PC-9 (cell line): Measurements from ENCODE around the gene PEX14. TPM values are rescaled to one million over a fixed set of nuclear protein-coding genes. Genes with fewer than 3 reads are reported as not detected.

Experiments used
- BruUV-seq: library from RNA; stranded (reverse); fragments of 400-500 nt; replicated peaks from 2 replicates; lab custom pipeline; 2021; lab: Mats Ljungman, UMichigan
- CTCF ChIA-PET: fragments of 300-600 bp; sonication (Branson Sonifier 250); formaldehyde crosslinking; loops from one replicate; lab custom pipeline; 2022; ENCODE audit warnings: antibody characterized with exemption; lab: Charles Lee
- POLR2A ChIA-PET: fragments of 300-600 bp; sonication (Branson Sonifier 250); formaldehyde crosslinking; loops from one replicate; lab custom pipeline; 2022; ENCODE audit warnings: antibody characterized with exemption; ENCODE audit not compliant: unreplicated experiment; lab: Charles Lee
- DNase-seq, 2 experiments: peaks; one replicate each; pipeline versions ENCODE4 v3.0.0 to v3.0.0-alpha.2; 2015 to 2022; ENCODE audit warnings: mixed read lengths in 1 of 2
- H2AFZ ChIP-seq: fragments of 200-600 bp; sonication (generic); 2 replicates; pipeline ENCODE4 v1.8.1; 2017; ENCODE audit warnings: antibody characterized with exemption
- H3F3A ChIP-seq: fragments of 200-600 bp; sonication (generic); 2 replicates; pipeline ENCODE4 v1.8.1; 2017; ENCODE audit warnings: antibody characterized with exemption, mild to moderate bottlenecking, low read depth; ENCODE audit not compliant: insufficient read depth
- H3K27ac ChIP-seq: fragments of 200-600 bp; sonication (generic); 2 replicates; pipeline ENCODE4 v1.6.1; 2016; ENCODE audit warnings: mixed run types
- H3K27me3 ChIP-seq: fragments of 200-600 bp; sonication (generic); 2 replicates; pipeline ENCODE4 v1.6.1; 2016; ENCODE audit warnings: low read depth, mixed run types; ENCODE audit not compliant: insufficient read depth
- H3K36me3 ChIP-seq: fragments of 200-600 bp; sonication (generic); 2 replicates; pipeline ENCODE4 v1.6.1; 2016; ENCODE audit warnings: low read depth, mixed run types
- H3K4me1 ChIP-seq: fragments of 200-600 bp; sonication (generic); replicated peaks from 2 replicates; pipeline ENCODE4 v1.6.1; 2016; ENCODE audit warnings: mixed run types; ENCODE audit not compliant: insufficient read depth
- H3K4me2 ChIP-seq: fragments of 200-600 bp; sonication (generic); 2 replicates; pipeline ENCODE4 v1.6.1; 2017; ENCODE audit warnings: mixed run types
- H3K4me3 ChIP-seq: fragments of 200-600 bp; sonication (generic); 2 replicates; pipeline ENCODE4 v1.6.1; 2016; ENCODE audit warnings: mixed run types
- H3K79me2 ChIP-seq: fragments of 200-600 bp; sonication (generic); 2 replicates; pipeline ENCODE4 v1.6.1; 2017; ENCODE audit warnings: low read depth, mixed run types
- H3K9me2 ChIP-seq: fragments of 200-600 bp; sonication (generic); 2 replicates; pipeline ENCODE4 v1.8.1; 2017; ENCODE audit warnings: mild to moderate bottlenecking; ENCODE audit not compliant: insufficient read depth
- H3K9me3 ChIP-seq: fragments of 200-600 bp; sonication (generic); 2 replicates; pipeline ENCODE4 v1.8.1; 2016; ENCODE audit warnings: low read depth; ENCODE audit not compliant: insufficient read depth
- H4K20me1 ChIP-seq: fragments of 200-600 bp; sonication (generic); 2 replicates; pipeline ENCODE4 v1.8.1; 2017; ENCODE audit not compliant: insufficient read depth
- EZH2 ChIP-seq: fragments of 200-600 bp; sonication (generic); IDR thresholded peaks from 2 replicates; pipeline ENCODE4 v1.8.0; 2017; ENCODE audit warnings: antibody characterized with exemption, low read depth
- intact Hi-C: fragments of 100-400 bp; cut with micrococcal nuclease; formaldehyde crosslinking; loops from one replicate; pipeline ENCODE4 v1.10.0; 2022; ENCODE audit not compliant: unreplicated experiment
- total RNA-seq: library from RNA; stranded (reverse); gene quantifications from 2 replicates; pipeline ENCODE4 v1.2.3, GENCODE V29; 2021
- TF ChIP-seq, protein P1 (sequence below): fragments of 200-600 bp; sonication (generic); conservative IDR thresholded peaks from 2 replicates; pipeline ENCODE4 v1.6.1; 2017; ENCODE audit warnings: mixed run types, antibody characterized with exemption, mild to moderate bottlenecking, moderate library complexity

PEX14 gene
- total RNA-seq, 1 experiment from 2014 or later: 28.3 TPM

DNA sequence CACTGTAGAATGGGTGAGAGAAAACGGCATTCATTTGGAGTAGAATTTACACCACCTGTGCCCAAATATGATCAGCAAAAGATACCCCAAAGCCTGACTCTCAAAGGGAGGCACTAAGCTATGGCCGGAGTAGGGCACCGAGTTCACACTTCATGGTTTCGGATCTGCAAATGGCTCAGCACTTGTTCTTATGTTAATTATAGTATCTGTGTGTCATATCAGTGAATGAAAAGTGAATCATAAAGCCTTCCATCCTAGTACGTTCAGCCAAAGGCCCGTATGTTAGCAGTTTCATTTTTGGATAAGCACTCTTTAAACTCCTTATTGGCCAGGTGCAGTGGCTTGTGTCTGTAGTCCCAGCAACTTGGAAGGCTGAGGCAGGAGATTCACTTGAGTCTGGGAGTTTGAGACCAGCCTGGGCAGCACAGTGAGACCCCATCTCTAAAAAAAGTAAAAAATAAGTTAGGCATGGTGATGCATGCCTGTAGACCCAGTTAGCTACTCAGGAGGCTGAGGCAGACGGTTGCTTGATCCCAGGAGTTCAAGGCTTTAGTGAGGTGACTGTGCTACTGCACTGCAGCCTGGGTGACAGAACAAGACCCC is 29.9 kb upstream of the PEX14 start:
- H3K36me3 ChIP-seq: no peaks in the 10 kb centered on the region
- no peaks in the 10 kb centered on the region for H4K20me1 ChIP-seq
- H3K79me2 ChIP-seq: no peaks in the 10 kb centered on the region
- H3K9me2 ChIP-seq: no peaks in the 10 kb centered on the region
- H3K4me1 ChIP-seq: no peaks in the 10 kb centered on the region
- no peaks in the 10 kb centered on the region for H3F3A ChIP-seq
- no peak overlapping the region for H2AFZ ChIP-seq
- CTCF ChIA-PET: interaction anchor here (0.6 kb wide), 1 partner anchor 21 kb away, joined by 9 read pairs; no protein-coding TSS in a partner anchor
- TF ChIP-seq, protein P1, sequence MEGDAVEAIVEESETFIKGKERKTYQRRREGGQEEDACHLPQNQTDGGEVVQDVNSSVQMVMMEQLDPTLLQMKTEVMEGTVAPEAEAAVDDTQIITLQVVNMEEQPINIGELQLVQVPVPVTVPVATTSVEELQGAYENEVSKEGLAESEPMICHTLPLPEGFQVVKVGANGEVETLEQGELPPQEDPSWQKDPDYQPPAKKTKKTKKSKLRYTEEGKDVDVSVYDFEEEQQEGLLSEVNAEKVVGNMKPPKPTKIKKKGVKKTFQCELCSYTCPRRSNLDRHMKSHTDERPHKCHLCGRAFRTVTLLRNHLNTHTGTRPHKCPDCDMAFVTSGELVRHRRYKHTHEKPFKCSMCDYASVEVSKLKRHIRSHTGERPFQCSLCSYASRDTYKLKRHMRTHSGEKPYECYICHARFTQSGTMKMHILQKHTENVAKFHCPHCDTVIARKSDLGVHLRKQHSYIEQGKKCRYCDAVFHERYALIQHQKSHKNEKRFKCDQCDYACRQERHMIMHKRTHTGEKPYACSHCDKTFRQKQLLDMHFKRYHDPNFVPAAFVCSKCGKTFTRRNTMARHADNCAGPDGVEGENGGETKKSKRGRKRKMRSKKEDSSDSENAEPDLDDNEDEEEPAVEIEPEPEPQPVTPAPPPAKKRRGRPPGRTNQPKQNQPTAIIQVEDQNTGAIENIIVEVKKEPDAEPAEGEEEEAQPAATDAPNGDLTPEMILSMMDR: no peak
- no peak for DNase-seq
- no peak overlapping the region for H3K27ac ChIP-seq
- H3K9me3 ChIP-seq: no peaks in the 10 kb centered on the region
- H3K4me3 ChIP-seq: no peak overlapping the region
- H3K4me2 ChIP-seq: no peak overlapping the region
- intact Hi-C loops: no loop called here
- BruUV-seq: no TSS peak
- POLR2A ChIA-PET: no interaction called here
- no peaks in the 10 kb centered on the region for H3K27me3 ChIP-seq

DNA sequence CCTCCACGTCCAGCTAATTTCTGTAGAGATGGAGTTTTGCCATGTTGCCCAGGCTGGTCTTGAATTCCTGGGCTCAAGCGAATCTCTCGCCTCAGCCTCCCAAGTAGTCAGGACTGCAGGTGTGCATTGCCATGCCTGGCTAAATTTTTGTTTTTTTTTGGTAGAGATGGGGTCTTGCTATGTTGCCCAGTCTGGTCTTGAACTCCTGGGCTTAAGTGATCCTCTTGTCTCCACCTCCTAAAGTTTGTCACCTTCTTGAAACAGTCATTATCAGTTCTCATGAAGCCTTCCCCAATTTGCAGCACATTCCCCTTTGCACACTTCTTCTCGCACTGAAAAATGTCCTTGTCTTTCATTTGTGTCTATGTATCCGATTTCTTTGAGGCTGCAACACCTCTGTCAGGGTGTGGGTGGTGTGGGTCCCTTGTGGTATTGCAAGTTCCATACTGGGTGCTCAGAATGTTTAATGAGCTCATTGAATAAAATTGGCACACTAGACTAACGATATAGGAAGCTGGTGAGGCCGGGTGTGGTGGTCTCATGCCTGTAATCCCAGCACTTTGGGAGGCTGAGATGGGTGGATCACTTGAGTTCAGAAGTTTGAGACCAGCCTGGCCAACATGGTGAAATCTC is 27.8 kb upstream of the PEX14 start:
- no peaks in the 10 kb centered on the region for H3K9me2 ChIP-seq
- H3F3A ChIP-seq: no peaks in the 10 kb centered on the region
- ChIA-PET POLR2A (no interaction called here), CTCF (interaction anchor here (0.6 kb wide), 1 partner anchor 11 kb away, joined by 3 read pairs; no protein-coding TSS in a partner anchor)
- H3K9me3 ChIP-seq: no peaks in the 10 kb centered on the region
- BruUV-seq: no TSS peak
- intact Hi-C loops: no loop called here
- H3K4me3 ChIP-seq: no peak overlapping the region
- H3K27ac ChIP-seq: no peak overlapping the region
- H3K36me3 ChIP-seq: no peaks in the 10 kb centered on the region
- H3K27me3 ChIP-seq: no peaks in the 10 kb centered on the region
- H3K4me2 ChIP-seq: no peak overlapping the region
- no peaks in the 10 kb centered on the region for H4K20me1 ChIP-seq
- no peak for DNase-seq
- H3K4me1 ChIP-seq: no peaks in the 10 kb centered on the region
- no peak overlapping the region for H2AFZ ChIP-seq
- TF ChIP-seq, protein P1: no peak
- TF ChIP-seq EZH2: no peak
- no peaks in the 10 kb centered on the region for H3K79me2 ChIP-seq

DNA sequence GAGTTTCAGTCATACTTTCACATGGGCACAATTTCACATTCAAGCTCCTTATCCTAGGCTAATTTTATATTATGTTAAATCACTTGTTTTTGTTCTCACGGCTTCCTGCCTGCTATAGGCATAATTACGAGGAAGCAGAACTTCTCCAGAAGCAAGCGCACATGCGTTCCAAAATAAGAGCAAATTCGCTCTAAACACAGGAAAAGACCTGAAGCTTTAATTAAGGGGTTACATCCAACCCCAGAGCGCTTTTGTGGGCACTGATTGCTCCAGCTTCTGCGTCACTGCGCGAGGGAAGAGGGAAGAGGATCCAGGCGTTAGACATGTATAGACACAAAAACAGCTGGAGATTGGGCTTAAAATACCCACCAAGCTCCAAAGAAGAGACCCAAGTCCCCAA is 25.0 kb upstream of the PEX14 start, which contains the start of gene CORT:
CORT (plus strand) TSS at position 281 of the 400 bp plus-strand sequence. CDS start 193 bp downstream, outside the sequence.
- Histone ChIP-seq H3K9me3 (no peaks in the 10 kb centered on the region), H4K20me1 (no peaks in the 10 kb centered on the region), H3K27ac (no peak within 1 kb of the TSS), H3K79me2 (no peaks in the 10 kb centered on the region), H3K4me3 (no peak within 1 kb of the TSS), H3K4me1 (no peaks in the 10 kb centered on the region), H3K36me3 (no peaks in the 10 kb centered on the region), H3K9me2 (no peaks in the 10 kb centered on the region), H3F3A (no peaks in the 10 kb centered on the region), H3K4me2 (no peak within 1 kb of the TSS), H2AFZ (no peak within 1 kb of the TSS), H3K27me3 (no peaks in the 10 kb centered on the region)
- no peak for TF ChIP-seq EZH2
- TF ChIP-seq, protein P1: no peak
- ChIA-PET CTCF (no interaction called here), POLR2A (no interaction called here)
- no peak for DNase-seq
- no TSS peak for BruUV-seq
- intact Hi-C loops: no loop called here
